Mesothelial cell of epicardium (in vitro differentiated cells): ENCODE results near the gene MYL12B. TPM values are rescaled to one million over a fixed set of nuclear protein-coding genes. Genes with fewer than 3 reads are reported as not detected.
"Not testable (repeated sequence)": the region's sequence is repeated elsewhere in the genome, so short reads cannot be mapped to it uniquely, and the experiment has no call there.

Experiments
- DNase-seq, 2 experiments: peaks; one replicate each; pipeline ENCODE4 v3.0.0; 2021; ENCODE audit warnings: low spot score in 2 of 2; ENCODE audit not compliant: unreplicated experiment in 2 of 2
- H3K27ac Mint-ChIP-seq: 2 replicates; pipeline ENCODE4 v1.8.0; 2021; ENCODE audit warnings: mixed read lengths
- H3K27me3 Mint-ChIP-seq: 2 replicates; pipeline ENCODE4 v1.8.0; 2021; ENCODE audit warnings: low read depth, mixed read lengths
- H3K36me3 Mint-ChIP-seq: 2 replicates; pipeline ENCODE4 v1.8.0; 2021; ENCODE audit warnings: mixed read lengths
- H3K4me1 Mint-ChIP-seq: 2 replicates; pipeline ENCODE4 v1.8.0; 2021; ENCODE audit warnings: mixed read lengths
- H3K4me3 Mint-ChIP-seq: 2 replicates; pipeline ENCODE4 v1.8.0; 2021; ENCODE audit warnings: mild to moderate bottlenecking, moderate library complexity, mixed read lengths
- H3K9me3 Mint-ChIP-seq: 2 replicates; pipeline ENCODE4 v1.8.0; 2021; ENCODE audit warnings: mixed read lengths
- total RNA-seq: library from RNA; stranded (reverse); gene quantifications from 3 replicates; pipeline ENCODE4 v1.2.1, GENCODE V29; 2021
- TF ChIP-seq, protein P1 (sequence below): fragments of 200-600 bp; sonication (generic); IDR thresholded peaks from one replicate; pipeline ENCODE4 v1.5.0; 2021; ENCODE audit warnings: antibody characterized with exemption; ENCODE audit not compliant: unreplicated experiment

MYL12B gene
- total RNA-seq, 1 donor from 2014 or later: 225 TPM

DNA sequence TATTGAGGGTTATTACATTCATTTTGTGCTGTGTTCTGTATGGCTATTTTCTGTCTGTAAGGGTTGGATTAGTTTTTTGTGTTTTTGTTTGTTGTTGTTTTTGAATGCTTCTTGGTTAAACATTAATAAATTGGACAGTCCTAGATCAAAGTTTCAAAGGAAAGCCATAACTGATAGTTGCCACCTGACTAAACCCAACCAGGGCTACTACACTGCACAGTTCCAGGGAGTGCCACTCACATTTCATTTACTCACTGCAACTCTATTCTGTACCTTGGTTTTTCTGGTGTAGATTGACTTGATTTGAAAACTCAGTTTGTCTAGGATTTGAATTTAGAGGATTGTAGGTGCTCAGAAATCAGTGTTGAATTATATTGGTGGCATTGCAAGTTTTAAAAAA lies 6.4 kb downstream of the MYL12B start:
- Mint-ChIP-seq H3K9me3 (no peaks in the 10 kb centered on the region), H3K4me1 (peaks cover 38% of the 10 kb centered on the region), H3K4me3 (no peak overlapping the region), H3K36me3 (peaks cover 5% of the 10 kb centered on the region), H3K27me3 (no peaks in the 10 kb centered on the region), H3K27ac (no peak overlapping the region)
- no peak for DNase-seq
- TF ChIP-seq, protein P1, sequence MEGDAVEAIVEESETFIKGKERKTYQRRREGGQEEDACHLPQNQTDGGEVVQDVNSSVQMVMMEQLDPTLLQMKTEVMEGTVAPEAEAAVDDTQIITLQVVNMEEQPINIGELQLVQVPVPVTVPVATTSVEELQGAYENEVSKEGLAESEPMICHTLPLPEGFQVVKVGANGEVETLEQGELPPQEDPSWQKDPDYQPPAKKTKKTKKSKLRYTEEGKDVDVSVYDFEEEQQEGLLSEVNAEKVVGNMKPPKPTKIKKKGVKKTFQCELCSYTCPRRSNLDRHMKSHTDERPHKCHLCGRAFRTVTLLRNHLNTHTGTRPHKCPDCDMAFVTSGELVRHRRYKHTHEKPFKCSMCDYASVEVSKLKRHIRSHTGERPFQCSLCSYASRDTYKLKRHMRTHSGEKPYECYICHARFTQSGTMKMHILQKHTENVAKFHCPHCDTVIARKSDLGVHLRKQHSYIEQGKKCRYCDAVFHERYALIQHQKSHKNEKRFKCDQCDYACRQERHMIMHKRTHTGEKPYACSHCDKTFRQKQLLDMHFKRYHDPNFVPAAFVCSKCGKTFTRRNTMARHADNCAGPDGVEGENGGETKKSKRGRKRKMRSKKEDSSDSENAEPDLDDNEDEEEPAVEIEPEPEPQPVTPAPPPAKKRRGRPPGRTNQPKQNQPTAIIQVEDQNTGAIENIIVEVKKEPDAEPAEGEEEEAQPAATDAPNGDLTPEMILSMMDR: no peak

DNA sequence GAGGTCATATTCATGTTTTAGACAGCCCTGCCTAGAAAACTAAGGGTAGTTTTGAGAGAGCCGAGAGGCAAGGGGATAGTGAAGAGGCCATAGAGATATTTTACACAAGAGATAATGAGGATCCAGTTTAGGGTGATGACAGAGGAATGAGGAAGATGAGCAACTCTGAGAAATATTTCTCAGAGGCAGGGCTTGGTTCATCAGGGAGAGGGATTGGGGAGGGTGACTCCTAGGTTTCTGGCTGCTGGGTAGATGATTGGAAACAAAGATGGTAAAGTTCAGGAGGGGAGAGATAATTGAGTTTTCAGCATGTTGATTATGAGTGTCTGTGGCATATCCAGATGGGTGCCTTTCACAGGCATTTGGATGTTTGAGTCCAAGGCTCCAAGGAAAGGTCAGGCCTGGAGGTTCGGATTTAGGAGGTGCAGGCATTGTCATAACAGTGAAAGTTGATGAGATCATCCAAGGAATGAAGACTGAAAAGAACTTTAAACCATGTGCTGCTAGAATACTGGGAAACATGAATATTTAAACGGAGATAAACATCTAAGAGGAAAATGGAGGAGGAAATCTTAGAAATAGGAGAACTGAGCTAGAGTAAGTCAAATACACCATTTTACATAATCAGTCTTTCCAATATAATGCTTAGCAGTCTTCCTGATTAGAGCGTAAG lies 7.4 kb downstream of the MYL12B start:
- Mint-ChIP-seq H3K9me3 (no peaks in the 10 kb centered on the region), H3K4me3 (no peak overlapping the region), H3K36me3 (peaks cover 12% of the 10 kb centered on the region), H3K27me3 (no peaks in the 10 kb centered on the region), H3K27ac (peak overlapping the region; percentile 22), H3K4me1 (peaks cover 31% of the 10 kb centered on the region)
- DNase-seq: no peak
- TF ChIP-seq, protein P1: no peak

DNA sequence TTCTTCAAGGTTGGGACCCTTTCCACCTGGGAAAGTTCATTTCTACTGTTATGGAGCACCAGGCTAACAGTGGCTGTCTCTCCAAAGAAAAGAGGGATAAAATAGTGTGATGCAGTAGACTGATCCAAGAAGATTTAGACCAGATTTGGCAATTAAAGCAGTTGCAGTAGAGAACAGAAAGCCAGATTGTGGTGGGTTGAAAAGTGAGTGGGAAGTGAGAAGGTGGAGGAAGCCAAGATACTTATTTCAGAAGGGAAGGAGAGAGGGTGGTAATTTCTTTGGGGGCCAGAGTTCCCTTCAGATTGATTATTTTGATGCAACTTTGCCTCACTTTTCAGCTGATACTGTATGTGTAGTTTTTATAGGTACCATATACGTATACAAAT lies 8.0 kb downstream of the MYL12B start:
- H3K9me3 Mint-ChIP-seq: no peaks in the 10 kb centered on the region
- no peak overlapping the region for H3K4me3 Mint-ChIP-seq
- no peak for DNase-seq
- H3K36me3 Mint-ChIP-seq: peaks cover 15% of the 10 kb centered on the region
- TF ChIP-seq, protein P1: no peak
- peaks cover 26% of the 10 kb centered on the region for H3K4me1 Mint-ChIP-seq
- peak overlapping the region; percentile 9 for H3K27ac Mint-ChIP-seq
- no peaks in the 10 kb centered on the region for H3K27me3 Mint-ChIP-seq

DNA sequence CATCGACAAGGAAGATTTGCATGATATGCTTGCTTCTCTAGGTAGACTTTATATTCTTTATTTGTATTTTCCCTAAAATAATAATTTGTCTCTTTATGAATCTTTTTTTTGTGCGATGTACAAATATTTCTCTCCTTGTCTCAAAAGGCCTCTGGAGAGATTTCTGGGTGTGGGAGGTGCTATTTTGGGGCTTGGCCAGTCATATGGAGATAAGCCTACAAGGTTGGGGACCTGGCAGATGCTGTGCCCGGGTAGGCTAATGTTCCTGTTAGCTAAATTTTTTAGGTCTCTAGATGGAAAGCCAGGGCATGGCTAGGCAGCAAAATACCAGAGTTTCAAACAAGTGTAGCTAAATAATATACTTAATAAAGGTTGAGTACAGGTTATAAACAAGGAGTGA lies 11.1 kb downstream of the MYL12B start:
- H3K4me3 Mint-ChIP-seq: no peak overlapping the region
- H3K4me1 Mint-ChIP-seq: peaks cover 10% of the 10 kb centered on the region
- peaks cover 26% of the 10 kb centered on the region for H3K36me3 Mint-ChIP-seq
- DNase-seq: no peak
- H3K27me3 Mint-ChIP-seq: no peaks in the 10 kb centered on the region
- TF ChIP-seq, protein P1: no peak
- no peak overlapping the region for H3K27ac Mint-ChIP-seq
- no peaks in the 10 kb centered on the region for H3K9me3 Mint-ChIP-seq

DNA sequence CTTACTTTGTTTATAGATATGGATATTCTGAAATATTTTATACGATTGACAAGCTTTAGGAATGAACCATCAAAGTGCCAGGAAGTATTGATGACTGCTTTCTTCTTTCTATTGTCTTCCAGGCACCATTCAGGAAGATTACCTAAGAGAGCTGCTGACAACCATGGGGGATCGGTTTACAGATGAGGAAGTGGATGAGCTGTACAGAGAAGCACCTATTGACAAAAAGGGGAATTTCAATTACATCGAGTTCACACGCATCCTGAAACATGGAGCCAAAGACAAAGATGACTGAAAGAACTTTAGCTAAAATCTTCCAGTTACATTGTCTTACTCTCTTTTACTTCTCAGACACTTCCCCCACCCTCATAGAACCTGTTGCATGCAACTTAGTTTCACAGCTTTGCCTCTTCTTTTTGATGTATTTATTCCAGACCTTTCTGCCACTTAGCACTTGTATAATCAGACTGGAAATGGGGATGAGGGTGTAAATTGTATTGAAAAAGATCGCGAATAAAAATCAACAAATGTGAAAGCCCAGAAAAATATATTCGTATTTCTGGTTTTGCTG lies 15.8 kb downstream of the MYL12B start:
- peaks cover 26% of the 10 kb centered on the region for H3K36me3 Mint-ChIP-seq
- not testable (repeated sequence) for H3K27ac Mint-ChIP-seq, DNase-seq

DNA sequence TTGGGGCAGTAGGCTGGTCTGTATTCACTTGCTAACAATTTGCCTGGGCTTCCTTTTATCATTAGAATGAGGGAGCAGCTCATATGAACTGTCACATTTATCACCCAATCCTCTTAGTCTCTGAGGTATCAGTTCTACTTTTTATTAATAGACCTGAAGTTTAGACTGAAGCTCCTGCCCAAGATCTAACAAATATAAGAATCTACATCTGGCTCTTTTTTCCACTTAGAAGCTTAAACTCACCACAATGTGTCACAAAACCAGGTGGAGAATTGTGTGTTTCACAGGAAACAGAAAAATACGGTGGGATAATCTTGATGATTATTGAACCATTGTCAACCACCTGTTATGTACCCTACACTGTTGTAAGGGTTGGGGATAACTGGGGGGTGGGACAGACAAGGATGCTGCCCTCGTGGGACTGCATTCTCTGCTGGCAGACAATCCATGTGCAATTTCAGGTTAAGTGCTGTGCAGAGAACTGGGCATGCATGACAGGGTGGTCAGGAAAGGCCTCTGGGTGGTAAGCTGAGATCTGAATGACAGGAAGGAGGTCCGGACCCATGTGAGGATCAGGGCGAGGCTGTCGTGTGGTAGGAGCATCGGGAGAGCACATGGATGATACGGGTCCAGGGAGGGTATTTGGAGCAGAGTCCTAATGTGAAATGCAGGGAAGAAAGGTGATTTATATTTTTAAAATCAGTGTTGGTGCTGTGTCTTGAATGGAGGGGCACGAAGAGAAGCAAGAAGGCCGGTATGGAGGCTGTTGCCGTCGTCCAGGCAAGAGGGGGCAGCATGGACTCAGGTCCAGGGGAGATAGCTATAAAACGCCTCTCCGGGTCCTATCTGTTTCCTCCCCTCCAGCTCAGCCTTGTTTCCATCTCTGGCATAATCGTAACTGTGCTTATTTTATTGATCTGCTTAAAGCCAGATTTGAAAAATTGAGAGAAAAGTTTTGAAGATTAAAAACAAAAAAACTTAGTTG lies 17.6 kb downstream of the MYL12B start:
- no peak for DNase-seq
- Mint-ChIP-seq H3K27ac (peak overlapping the region; percentile 19), H3K27me3 (no peaks in the 10 kb centered on the region), H3K36me3 (peaks cover 16% of the 10 kb centered on the region), H3K4me3 (no peak overlapping the region), H3K9me3 (no peaks in the 10 kb centered on the region), H3K4me1 (peaks cover 14% of the 10 kb centered on the region)
- TF ChIP-seq, protein P1: no peak

More for the DNA sequence above, 15.8 kb downstream of the MYL12B start:
- H3K27me3 Mint-ChIP-seq, H3K4me3 Mint-ChIP-seq, H3K4me1 Mint-ChIP-seq, H3K9me3 Mint-ChIP-seq: not testable (repeated sequence)
